ENCODE results near the gene STXBP5L.

DNA sequence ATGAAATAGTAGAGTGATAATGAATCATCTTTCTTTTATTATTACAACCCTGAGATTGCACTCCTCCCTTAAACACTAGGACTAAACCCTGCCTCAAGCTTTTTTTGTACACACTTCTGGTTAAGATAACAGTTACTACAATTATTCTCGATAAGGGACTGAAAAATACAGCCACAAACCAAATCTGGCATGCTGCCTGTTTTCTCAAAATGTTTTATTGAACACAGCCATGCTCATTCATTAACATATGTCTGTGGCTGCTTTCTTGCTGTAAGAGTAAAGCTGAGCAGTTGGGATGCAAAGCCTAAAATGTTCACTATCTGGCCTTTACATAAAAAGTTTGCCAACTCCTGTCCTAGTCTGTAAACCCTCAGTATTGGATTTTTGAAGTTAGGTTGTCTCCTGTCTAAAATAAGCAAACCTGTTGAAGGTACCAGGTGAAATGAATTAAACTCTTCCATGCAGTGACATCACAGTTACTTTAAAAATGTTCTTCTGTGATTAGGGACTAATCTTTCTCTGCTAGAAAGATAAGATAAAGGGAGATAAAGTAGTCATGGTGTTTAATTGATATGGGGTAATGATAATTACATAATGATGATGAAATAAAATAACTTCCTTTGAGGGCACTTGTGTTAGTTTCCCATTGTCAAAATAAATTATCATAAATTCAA lies 218.2 kb downstream of the STXBP5L start:
- TF ChIP-seq ZNF70 (CRISPR knock-in tag; IDR thresholded peaks at IDR 0.05) (no peak), ZFP3 (CRISPR knock-in tag; IDR thresholded peaks at IDR 0.05) (no peak)

Measured in SK-N-SH treated with all-trans-retinoic acid at 6 μM for 48 hours (cell line).